Brain microvascular endothelial cell (primary cell): Measurements from ENCODE around the gene XRCC4.

Experiments used
- DNase-seq: peaks from one replicate; pipeline ENCODE4 v3.0.0-alpha.2; 2020
- H3K27ac ChIP-seq: fragments of 250-450 bp; sonication (Bioruptor Pico); 2 replicates; pipeline ENCODE4 v1.5.1; 2020; ENCODE audit warnings: mild to moderate bottlenecking, moderate library complexity
- H3K27me3 ChIP-seq: fragments of 250-450 bp; sonication (Bioruptor Pico); replicated peaks from 2 replicates; pipeline ENCODE4 v1.5.1; 2020; ENCODE audit warnings: mild to moderate bottlenecking
- H3K36me3 ChIP-seq: fragments of 250-450 bp; sonication (Bioruptor Pico); replicated peaks from 2 replicates; pipeline ENCODE4 v1.5.1; 2020; ENCODE audit warnings: mild to moderate bottlenecking
- H3K4me3 ChIP-seq: 2 replicates; pipeline ENCODE4 v1.5.1; 2011; ENCODE audit warnings: low read depth, mild to moderate bottlenecking, control low read depth, low read length, moderate library complexity
- in situ Hi-C: cut with HindIII; loops from 2 replicates; pipeline ENCODE4 v1.10.0; 2017; ENCODE audit warnings: low sequenced_read_pairs, low pct_ligation_motif_present
- TF ChIP-seq, protein P1 (sequence below): IDR thresholded peaks from 2 replicates; pipeline ENCODE4 v1.5.1; 2011; ENCODE audit warnings: low read depth, mild to moderate bottlenecking, moderate library complexity, low read length, control low read depth, inconsistent platforms; ENCODE audit errors: missing control alignments

XRCC4 gene

GRCh38 chr5:83265318-83265717 lies 188.0 kb downstream of the XRCC4 start:
- Histone ChIP-seq H3K27me3 (no peaks in the 10 kb centered on the region), H3K36me3 (no peaks in the 10 kb centered on the region), H3K27ac (no peak overlapping the region), H3K4me3 (no peak overlapping the region)
- in situ Hi-C loops = no loop called here
- TF ChIP-seq, protein P1, sequence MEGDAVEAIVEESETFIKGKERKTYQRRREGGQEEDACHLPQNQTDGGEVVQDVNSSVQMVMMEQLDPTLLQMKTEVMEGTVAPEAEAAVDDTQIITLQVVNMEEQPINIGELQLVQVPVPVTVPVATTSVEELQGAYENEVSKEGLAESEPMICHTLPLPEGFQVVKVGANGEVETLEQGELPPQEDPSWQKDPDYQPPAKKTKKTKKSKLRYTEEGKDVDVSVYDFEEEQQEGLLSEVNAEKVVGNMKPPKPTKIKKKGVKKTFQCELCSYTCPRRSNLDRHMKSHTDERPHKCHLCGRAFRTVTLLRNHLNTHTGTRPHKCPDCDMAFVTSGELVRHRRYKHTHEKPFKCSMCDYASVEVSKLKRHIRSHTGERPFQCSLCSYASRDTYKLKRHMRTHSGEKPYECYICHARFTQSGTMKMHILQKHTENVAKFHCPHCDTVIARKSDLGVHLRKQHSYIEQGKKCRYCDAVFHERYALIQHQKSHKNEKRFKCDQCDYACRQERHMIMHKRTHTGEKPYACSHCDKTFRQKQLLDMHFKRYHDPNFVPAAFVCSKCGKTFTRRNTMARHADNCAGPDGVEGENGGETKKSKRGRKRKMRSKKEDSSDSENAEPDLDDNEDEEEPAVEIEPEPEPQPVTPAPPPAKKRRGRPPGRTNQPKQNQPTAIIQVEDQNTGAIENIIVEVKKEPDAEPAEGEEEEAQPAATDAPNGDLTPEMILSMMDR = no peak
- DNase-seq = peak; percentile 59

DNA sequence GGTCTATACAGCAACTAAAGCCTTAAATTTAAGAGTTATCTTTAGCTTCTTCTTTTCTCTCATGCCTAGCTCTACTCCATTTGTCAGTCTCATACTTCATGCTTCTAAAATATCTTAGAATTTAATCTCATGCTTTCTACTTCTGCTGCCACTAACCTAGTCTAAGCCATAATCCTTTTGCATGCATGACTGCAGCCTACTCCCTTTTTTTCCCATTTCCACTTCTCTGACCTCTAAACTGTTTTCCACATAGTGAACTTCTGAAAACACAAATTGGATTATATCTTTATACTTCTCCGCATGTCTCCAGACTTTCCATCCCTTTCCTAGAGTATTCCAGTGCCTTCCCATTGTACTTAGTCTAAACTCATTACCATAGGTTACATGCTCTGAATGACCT lies 193.0 kb downstream of the XRCC4 start:
- no peak for DNase-seq
- in situ Hi-C loops = no loop called here
- no peak overlapping the region for H3K27ac ChIP-seq
- H3K4me3 ChIP-seq = no peak overlapping the region
- no peaks in the 10 kb centered on the region for H3K36me3 ChIP-seq
- no peaks in the 10 kb centered on the region for H3K27me3 ChIP-seq
- TF ChIP-seq, protein P1 = no peak

DNA sequence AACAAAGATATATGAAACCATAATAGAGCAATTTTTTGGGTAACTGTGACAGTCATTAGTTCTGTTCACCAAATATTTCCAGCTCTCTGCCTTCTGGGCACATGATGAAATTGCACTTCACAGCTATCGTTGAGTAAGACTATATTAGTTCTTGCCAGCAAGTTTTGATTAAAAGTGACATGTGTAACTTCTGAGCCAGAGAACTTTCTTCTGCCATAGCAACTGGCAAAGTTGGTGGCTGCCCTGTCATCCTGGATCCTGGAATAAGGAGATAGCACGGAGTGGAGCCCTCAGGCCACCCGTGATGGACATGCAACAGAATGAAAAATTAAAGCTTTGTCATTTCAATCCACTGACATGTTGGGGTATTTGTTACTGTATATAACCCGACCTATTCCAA lies 199.8 kb downstream of the XRCC4 start:
- no peak overlapping the region for H3K4me3 ChIP-seq
- in situ Hi-C loops = no loop called here
- no peaks in the 10 kb centered on the region for H3K27me3 ChIP-seq
- TF ChIP-seq, protein P1 = no peak
- H3K27ac ChIP-seq = no peak overlapping the region
- DNase-seq = no peak
- no peaks in the 10 kb centered on the region for H3K36me3 ChIP-seq

DNA sequence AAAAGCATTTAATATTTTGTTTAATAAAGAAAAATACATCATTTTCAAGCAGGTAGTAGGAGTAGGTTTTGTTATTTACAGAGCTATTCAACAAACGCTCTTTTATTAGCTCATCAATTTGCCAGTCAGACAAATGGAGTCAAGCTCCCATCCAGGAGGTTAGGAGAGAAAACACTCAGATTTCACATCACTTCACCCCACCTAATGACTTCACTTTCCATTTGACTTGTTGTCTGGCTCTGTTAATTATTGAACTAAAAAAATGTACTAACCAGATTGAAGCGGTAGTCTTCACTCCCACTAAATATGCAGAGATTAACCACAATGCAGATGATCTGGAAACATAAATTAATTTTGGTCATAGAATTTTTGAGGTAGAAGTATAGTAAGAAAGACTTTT lies 200.6 kb downstream of the XRCC4 start:
- H3K4me3 ChIP-seq = no peak overlapping the region
- no peak for DNase-seq
- TF ChIP-seq, protein P1 = no peak
- in situ Hi-C loops = no loop called here
- no peaks in the 10 kb centered on the region for H3K27me3 ChIP-seq
- no peak overlapping the region for H3K27ac ChIP-seq
- H3K36me3 ChIP-seq = no peaks in the 10 kb centered on the region

GRCh38 chr5:83281176-83281575 lies 203.8 kb downstream of the XRCC4 start:
- H3K27ac ChIP-seq = no peak overlapping the region
- in situ Hi-C loops = no loop called here
- TF ChIP-seq, protein P1 = no peak

GRCh38 chr5:83281658-83282057 lies 204.3 kb downstream of the XRCC4 start:
- H3K36me3 ChIP-seq = no peaks in the 10 kb centered on the region
- in situ Hi-C loops = no loop called here
- H3K27me3 ChIP-seq = no peaks in the 10 kb centered on the region
- H3K4me3 ChIP-seq = no peak overlapping the region
- H3K27ac ChIP-seq = no peak overlapping the region
- TF ChIP-seq, protein P1 = no peak
- DNase-seq = peak; percentile 26

More at GRCh38 chr5:83281176-83281575, 203.8 kb downstream of the XRCC4 start:
- Histone ChIP-seq H3K4me3 (no peak overlapping the region), H3K36me3 (no peaks in the 10 kb centered on the region), H3K27me3 (no peaks in the 10 kb centered on the region)
- no peak for DNase-seq
